ENCODE results near the gene GRIK2.

DNA sequence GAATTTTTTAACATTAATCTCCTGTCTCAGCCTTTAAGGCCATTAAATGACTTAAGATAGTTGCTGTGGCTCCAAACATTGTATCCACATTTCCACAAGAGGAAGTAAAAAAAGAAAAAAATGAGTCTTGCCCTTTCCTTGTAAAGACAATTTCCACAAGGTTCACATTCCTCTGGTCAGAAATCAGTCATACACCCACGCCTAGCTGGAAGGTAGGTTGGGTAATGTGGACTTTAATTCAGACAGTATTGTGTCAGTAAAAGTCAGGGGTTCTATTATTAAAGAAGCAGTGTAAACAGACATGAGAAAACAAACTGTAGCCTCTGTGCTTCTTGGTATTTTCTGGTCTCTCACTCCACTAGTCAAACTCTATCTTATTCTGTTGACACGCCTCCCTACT lies 682.0 kb downstream of the GRIK2 start:
- TF ChIP-seq, protein P1, sequence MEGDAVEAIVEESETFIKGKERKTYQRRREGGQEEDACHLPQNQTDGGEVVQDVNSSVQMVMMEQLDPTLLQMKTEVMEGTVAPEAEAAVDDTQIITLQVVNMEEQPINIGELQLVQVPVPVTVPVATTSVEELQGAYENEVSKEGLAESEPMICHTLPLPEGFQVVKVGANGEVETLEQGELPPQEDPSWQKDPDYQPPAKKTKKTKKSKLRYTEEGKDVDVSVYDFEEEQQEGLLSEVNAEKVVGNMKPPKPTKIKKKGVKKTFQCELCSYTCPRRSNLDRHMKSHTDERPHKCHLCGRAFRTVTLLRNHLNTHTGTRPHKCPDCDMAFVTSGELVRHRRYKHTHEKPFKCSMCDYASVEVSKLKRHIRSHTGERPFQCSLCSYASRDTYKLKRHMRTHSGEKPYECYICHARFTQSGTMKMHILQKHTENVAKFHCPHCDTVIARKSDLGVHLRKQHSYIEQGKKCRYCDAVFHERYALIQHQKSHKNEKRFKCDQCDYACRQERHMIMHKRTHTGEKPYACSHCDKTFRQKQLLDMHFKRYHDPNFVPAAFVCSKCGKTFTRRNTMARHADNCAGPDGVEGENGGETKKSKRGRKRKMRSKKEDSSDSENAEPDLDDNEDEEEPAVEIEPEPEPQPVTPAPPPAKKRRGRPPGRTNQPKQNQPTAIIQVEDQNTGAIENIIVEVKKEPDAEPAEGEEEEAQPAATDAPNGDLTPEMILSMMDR (IDR thresholded peaks at IDR 0.05), result no peak
- no peak for TF ChIP-seq POLR2A (IDR thresholded peaks at IDR 0.05)

Data from thyroid gland (tissue), 4 donors.